Activated B cell treated with CpG ODN at 0.5 μM for 24 hours (primary cell): ENCODE measurements around the gene TUBB. TPM values are rescaled to one million over a fixed set of nuclear protein-coding genes. Genes with fewer than 3 reads are reported as not detected.

ENCODE experiments used
- ATAC-seq: fragments of 200-7000 bp; cut with Tn5 transposase; one replicate; pipeline ENCODE4 v1.10.0; 2021; ENCODE audit warnings: low read depth, mild to moderate bottlenecking, moderate library complexity
- CTCF ChIA-PET: fragments of 350-600 bp; sonication (Branson Sonifier 250); formaldehyde crosslinking; loops from one replicate; lab custom pipeline; 2021; ENCODE audit warnings: antibody characterized with exemption; lab: Charles Lee
- POLR2A ChIA-PET: fragments of 350-600 bp; sonication (Branson Sonifier 250); formaldehyde crosslinking; loops from one replicate; lab custom pipeline; 2021; ENCODE audit warnings: antibody characterized with exemption; lab: Charles Lee
- DNase-seq: peaks from one replicate; pipeline ENCODE4 v3.0.0; 2022
- H3K27ac Mint-ChIP-seq: one replicate; pipeline ENCODE4 v1.8.0; 2020; ENCODE audit warnings: mixed read lengths
- H3K27me3 Mint-ChIP-seq: one replicate; pipeline ENCODE4 v1.8.0; 2021; ENCODE audit warnings: mixed read lengths
- H3K36me3 Mint-ChIP-seq: one replicate; pipeline ENCODE4 v1.8.0; 2021; ENCODE audit warnings: low read depth, mixed read lengths
- H3K4me1 Mint-ChIP-seq: one replicate; pipeline ENCODE4 v1.8.0; 2021; ENCODE audit warnings: mixed read lengths
- H3K4me3 Mint-ChIP-seq: one replicate; pipeline ENCODE4 v1.8.0; 2020; ENCODE audit warnings: mild to moderate bottlenecking, mixed read lengths
- H3K9me3 Mint-ChIP-seq: one replicate; pipeline ENCODE4 v1.8.0; 2020; ENCODE audit warnings: mixed read lengths
- intact Hi-C: fragments of 100-400 bp; cut with micrococcal nuclease; formaldehyde crosslinking; loops from one replicate; pipeline ENCODE4 v1.15.1; 2024
- total RNA-seq: library from RNA; stranded (reverse); gene quantifications from 2 replicates; pipeline ENCODE4 v1.2.3, GENCODE V29; 2022
- TF ChIP-seq, protein P1 (sequence below): fragments of 200-600 bp; IDR thresholded peaks from one replicate; pipeline ENCODE4 v1.8.0; 2022; ENCODE audit warnings: antibody characterized with exemption, mild to moderate bottlenecking

TUBB gene
- total RNA-seq, 1 donor from 2014 or later: 700 TPM

DNA sequence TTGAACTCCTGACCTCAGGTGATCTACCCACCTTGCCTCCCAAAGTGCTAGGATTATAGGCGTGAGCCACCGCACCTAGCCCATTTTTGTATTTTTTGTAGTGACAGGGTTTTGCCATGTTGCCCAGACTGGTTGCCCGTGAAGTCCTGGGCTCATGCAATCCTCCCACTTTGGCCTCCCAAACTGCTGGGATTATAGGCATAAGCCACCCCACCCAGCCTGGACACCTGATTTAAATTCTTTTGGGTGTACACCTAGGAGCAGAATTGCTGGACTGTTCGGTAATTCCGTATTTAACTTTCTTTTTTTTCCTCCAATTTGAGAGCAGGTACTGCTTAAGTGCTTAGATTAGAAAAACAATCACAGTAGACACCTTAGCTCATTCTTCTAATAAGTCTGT is 23.7 kb upstream of the TUBB start:
- Mint-ChIP-seq H3K4me1 (peaks cover 7% of the 10 kb centered on the region), H3K36me3 (peaks cover 10% of the 10 kb centered on the region), H3K27ac (no peak overlapping the region), H3K27me3 (no peaks in the 10 kb centered on the region), H3K9me3 (no peaks in the 10 kb centered on the region), H3K4me3 (no peak overlapping the region)
- POLR2A ChIA-PET: interaction anchor here (1.0 kb wide), 1 partner anchor 19 kb away, joined by 5 read pairs; no protein-coding TSS in a partner anchor
- TF ChIP-seq, protein P1, sequence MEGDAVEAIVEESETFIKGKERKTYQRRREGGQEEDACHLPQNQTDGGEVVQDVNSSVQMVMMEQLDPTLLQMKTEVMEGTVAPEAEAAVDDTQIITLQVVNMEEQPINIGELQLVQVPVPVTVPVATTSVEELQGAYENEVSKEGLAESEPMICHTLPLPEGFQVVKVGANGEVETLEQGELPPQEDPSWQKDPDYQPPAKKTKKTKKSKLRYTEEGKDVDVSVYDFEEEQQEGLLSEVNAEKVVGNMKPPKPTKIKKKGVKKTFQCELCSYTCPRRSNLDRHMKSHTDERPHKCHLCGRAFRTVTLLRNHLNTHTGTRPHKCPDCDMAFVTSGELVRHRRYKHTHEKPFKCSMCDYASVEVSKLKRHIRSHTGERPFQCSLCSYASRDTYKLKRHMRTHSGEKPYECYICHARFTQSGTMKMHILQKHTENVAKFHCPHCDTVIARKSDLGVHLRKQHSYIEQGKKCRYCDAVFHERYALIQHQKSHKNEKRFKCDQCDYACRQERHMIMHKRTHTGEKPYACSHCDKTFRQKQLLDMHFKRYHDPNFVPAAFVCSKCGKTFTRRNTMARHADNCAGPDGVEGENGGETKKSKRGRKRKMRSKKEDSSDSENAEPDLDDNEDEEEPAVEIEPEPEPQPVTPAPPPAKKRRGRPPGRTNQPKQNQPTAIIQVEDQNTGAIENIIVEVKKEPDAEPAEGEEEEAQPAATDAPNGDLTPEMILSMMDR: no peak
- intact Hi-C loops: no loop called here
- ATAC-seq: no peak
- CTCF ChIA-PET: no interaction called here
- no peak for DNase-seq

DNA sequence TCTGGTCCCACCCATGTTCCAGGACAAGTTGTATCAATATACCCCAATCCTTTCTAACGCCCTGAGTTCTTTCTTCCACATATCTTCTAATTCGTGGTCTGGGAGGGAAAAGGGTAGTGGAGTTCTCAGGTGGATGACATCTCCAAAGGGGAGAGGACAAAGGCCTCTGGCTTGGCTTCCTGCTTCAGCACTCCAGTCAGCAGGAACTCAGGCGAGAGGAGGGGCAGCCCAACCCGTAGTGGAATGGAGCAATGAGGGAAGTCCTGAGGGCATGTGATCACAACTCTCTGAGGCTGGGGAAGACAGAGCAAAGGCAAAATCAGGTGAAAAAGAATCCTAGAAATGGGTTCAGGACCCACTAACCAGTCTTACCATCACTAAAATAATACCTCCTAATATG is 19.8 kb upstream of the TUBB start:
- H3K27me3 Mint-ChIP-seq: no peaks in the 10 kb centered on the region
- H3K4me1 Mint-ChIP-seq: no peaks in the 10 kb centered on the region
- H3K36me3 Mint-ChIP-seq: peaks cover 43% of the 10 kb centered on the region
- no peaks in the 10 kb centered on the region for H3K9me3 Mint-ChIP-seq
- no peak for DNase-seq
- H3K4me3 Mint-ChIP-seq: no peak overlapping the region
- ChIA-PET POLR2A (interaction anchor here (1.0 kb wide), 1 partner anchor 17 kb away, joined by 3 read pairs; the partner anchor contains the start of gene MDC1), CTCF (no interaction called here)
- intact Hi-C loops: no loop called here
- ATAC-seq: no peak
- no peak overlapping the region for H3K27ac Mint-ChIP-seq
- TF ChIP-seq, protein P1: no peak

DNA sequence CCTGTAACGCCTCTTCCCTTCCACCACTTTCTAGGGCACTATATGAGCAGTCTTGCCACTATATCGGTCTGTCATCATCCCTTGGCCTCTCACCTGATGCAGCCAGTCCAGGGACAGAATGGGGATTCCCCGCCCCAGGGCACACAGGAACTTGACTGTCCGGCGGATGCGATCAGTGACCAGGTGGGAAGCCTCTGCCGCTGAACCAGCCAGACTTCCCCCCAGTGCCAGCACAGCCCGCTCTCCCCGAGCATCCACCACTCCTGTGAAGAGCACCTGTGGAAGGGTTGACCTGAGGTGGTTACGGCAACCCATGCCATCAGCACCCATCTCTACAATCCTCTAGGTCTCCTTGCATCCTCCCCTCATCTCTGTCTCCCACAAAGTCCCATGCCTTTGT is 17.1 kb upstream of the TUBB start:
- CTCF ChIA-PET: interaction anchor here (1.5 kb wide), 1 partner anchor 28 kb away, joined by 4 read pairs; no protein-coding TSS in a partner anchor
- intact Hi-C loops: loop anchor here (1.0 kb wide), 1 partner anchor 13 kb away; the partner anchor contains the start of gene NRM
- H3K4me1 Mint-ChIP-seq: no peaks in the 10 kb centered on the region

DNA sequence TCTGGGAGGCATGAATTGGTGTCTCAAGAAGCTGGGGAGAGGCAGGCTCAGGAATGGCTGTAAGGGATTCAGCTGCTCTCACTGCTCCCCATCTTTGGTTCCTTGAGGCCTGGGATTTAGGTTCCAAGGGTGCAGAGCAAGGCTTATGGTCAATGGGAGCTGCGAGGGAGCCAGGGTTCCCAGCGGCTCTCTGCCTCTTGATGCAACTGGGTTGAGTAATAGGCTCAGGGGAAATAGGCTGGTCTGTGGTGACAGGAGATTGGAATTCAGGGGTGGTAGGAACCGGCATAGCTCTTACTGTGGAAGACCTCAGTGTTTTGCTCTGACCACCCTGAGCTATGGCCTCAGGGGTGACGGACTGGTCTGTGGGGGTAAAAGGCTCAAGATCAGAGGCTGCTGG is 16.3 kb upstream of the TUBB start:
- Mint-ChIP-seq H3K36me3 (peaks cover 68% of the 10 kb centered on the region), H3K9me3 (no peaks in the 10 kb centered on the region)

More for the DNA sequence above, 17.1 kb upstream of the TUBB start:
- ATAC-seq (no peak), DNase-seq (no peak)
- no peak overlapping the region for H3K27ac Mint-ChIP-seq
- TF ChIP-seq, protein P1: no peak
- peaks cover 61% of the 10 kb centered on the region for H3K36me3 Mint-ChIP-seq
- H3K4me3 Mint-ChIP-seq: no peak overlapping the region
- POLR2A ChIA-PET: interaction anchor here (1.2 to 2.7 kb wide), 3 partner anchors 9 to 23 kb away, joined by 5 to 10 read pairs (median 6); partner anchors contain the start of gene MDC1
- no peaks in the 10 kb centered on the region for H3K9me3 Mint-ChIP-seq
- H3K27me3 Mint-ChIP-seq: no peaks in the 10 kb centered on the region

DNA sequence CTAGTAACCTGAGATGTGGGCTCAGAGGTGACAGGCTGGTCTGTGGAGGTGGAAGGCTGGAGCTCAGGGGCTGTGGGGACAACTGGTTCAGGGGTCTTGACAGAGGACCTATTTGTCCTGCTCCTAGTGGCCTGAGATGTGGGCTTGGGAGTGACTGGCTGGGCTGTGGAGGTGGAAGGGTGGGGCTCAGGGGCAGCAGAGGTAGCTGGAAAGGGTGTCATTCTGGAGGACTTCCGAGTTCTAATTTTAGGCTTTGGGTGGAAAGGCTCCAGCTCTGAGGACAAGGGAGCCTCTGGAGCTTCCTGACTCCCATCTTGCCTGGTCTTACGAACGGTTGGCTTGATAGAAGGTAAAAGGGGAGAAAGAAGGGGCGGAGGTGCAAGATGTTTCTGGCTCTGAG is 14.5 kb upstream of the TUBB start:
- Mint-ChIP-seq H3K36me3 (peaks cover 67% of the 10 kb centered on the region), H3K9me3 (no peaks in the 10 kb centered on the region), H3K4me1 (no peaks in the 10 kb centered on the region), H3K27me3 (no peaks in the 10 kb centered on the region), H3K27ac (no peak overlapping the region), H3K4me3 (no peak overlapping the region)
- POLR2A ChIA-PET: interaction anchor here (2.7 kb wide), 1 partner anchor 12 kb away, joined by 10 read pairs; the partner anchor contains the start of gene MDC1
- no peak for DNase-seq
- CTCF ChIA-PET: no interaction called here
- ATAC-seq: no peak
- TF ChIP-seq, protein P1: no peak
- intact Hi-C loops: no loop called here

More for the DNA sequence above, 16.3 kb upstream of the TUBB start:
- TF ChIP-seq, protein P1: no peak
- ChIA-PET POLR2A (interaction anchor here (1.2 to 2.7 kb wide), 3 partner anchors 10 to 24 kb away, joined by 5 to 10 read pairs (median 6); partner anchors contain the start of gene MDC1), CTCF (interaction anchor here (1.0 to 1.5 kb wide), 3 partner anchors 12 to 27 kb away, joined by 3 to 4 read pairs (median 4); no protein-coding TSS in a partner anchor)
- no peaks in the 10 kb centered on the region for H3K4me1 Mint-ChIP-seq
- H3K4me3 Mint-ChIP-seq: no peak overlapping the region
- DNase-seq (no peak), ATAC-seq (no peak)
- no peak overlapping the region for H3K27ac Mint-ChIP-seq
- intact Hi-C loops: loop anchor here (1.0 kb wide), 1 partner anchor 14 kb away; the partner anchor contains the start of gene NRM
- H3K27me3 Mint-ChIP-seq: no peaks in the 10 kb centered on the region
